ENCODE results near the gene PLXND1. TPM values are rescaled to one million over a fixed set of nuclear protein-coding genes. Genes with fewer than 3 reads are reported as not detected.
"Not testable (repeated sequence)": the region's sequence is repeated elsewhere in the genome, so short reads cannot be mapped to it uniquely, and the experiment has no call there.

Gene PLXND1
- total RNA-seq, 1 donor from 2014 or later = 1.7 TPM

DNA sequence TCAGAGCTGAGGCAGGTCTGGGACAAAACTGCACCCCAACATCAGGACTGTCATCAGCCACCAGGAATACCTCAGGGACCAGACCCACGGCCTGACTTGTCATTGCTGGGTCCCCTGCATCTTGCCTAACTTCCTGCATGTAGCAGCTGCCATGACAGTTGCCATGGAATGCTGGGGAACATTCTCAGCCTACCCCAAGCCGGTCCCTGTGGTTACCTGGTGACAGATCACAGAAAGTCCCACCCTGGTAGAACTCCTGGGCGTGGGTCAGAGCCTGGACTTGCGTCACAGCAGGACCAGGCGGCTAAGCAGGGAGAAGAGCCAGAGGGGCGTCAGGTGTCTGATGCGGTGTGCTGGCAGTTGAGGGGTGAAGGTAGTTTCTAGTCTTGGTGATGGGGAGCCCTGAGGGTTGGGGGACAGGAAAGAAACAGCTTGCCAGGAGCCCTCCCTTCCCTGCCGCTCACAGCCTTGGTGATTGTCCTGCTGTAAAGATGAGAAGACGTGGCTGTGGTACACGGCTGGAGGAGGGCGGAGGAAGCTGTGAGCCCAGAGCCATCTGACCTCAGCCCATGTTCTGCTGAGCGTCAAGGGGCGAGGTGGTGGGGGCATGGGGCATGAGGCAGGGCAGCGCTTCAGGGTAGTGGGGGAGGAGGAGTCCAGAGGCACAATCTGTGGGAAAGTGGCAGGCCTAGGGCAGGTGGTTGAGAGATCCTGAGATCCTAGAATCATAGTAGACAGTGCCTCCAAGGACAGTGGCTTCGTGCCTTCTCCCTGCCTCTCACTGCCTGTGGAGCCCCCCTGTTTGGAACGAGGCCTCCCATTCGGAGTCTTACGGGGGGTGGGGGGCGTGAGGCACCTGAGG lies 58.1 kb downstream of the PLXND1 start:
- Mint-ChIP-seq H3K36me3 (ENCODE audit: low read depth) (no peaks in the 10 kb centered on the region), H3K4me3 (no peak overlapping the region), H3K9me3 (no peaks in the 10 kb centered on the region), H3K4me1 (ENCODE audit: low read depth) (no peaks in the 10 kb centered on the region), H3K27ac (no peak overlapping the region), H3K27me3 (ENCODE audit: insufficient read depth) (peaks cover 1% of the 10 kb centered on the region)
- DNase-seq (ENCODE audit: low spot score) = no peak
- intact Hi-C loops (cut with micrococcal nuclease) = no loop called here

DNA sequence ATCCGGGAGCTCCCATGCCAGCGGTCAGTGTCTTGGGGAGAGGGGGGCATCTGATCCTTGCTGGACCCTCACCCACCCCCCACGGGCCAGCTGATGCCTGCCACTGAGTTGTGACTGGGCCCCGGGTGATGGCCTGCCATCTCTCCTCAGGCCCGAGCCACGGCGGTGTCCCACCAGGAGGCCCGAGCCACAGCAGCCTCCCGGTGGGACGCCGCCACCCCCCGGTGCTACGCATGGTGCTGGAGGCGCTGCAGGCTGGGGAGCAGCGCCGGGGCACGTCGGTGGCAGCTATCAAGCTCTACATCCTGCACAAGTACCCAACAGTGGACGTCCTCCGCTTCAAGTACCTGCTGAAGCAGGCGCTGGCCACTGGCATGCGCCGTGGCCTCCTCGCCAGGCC lies 59.2 kb downstream of the PLXND1 start:
- Mint-ChIP-seq H3K27ac (no peak overlapping the region), H3K4me1 (ENCODE audit: low read depth) (no peaks in the 10 kb centered on the region), H3K36me3 (ENCODE audit: low read depth) (no peaks in the 10 kb centered on the region), H3K9me3 (no peaks in the 10 kb centered on the region), H3K4me3 (no peak overlapping the region), H3K27me3 (ENCODE audit: insufficient read depth) (no peaks in the 10 kb centered on the region)
- DNase-seq (ENCODE audit: low spot score) = no peak
- intact Hi-C loops (cut with micrococcal nuclease) = no loop called here

DNA sequence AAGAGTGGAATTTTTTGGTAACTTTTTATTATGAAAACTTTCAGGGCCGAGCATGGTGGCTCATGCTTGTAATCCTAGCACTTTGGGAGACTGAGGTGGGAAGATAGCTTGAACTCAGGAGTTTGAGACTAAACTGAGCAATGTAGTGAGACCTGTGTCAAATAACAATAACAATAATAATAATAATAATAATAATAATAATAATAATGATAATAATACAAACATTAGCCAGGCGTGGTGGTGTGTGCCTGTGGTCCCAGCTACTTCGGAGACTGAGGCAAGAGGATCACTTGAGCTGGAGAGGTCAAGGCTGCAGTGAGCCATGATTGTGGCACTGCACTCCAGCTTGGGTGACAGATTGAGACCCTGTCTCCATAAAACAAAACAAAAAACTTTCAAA lies 60.5 kb downstream of the PLXND1 start:
- DNase-seq (ENCODE audit: low spot score); H3K4me1 Mint-ChIP-seq (ENCODE audit: low read depth); H3K9me3 Mint-ChIP-seq; H3K27ac Mint-ChIP-seq; H3K27me3 Mint-ChIP-seq (ENCODE audit: insufficient read depth); H3K36me3 Mint-ChIP-seq (ENCODE audit: low read depth); H3K4me3 Mint-ChIP-seq; intact Hi-C loops (cut with micrococcal nuclease): not testable (repeated sequence)

DNA sequence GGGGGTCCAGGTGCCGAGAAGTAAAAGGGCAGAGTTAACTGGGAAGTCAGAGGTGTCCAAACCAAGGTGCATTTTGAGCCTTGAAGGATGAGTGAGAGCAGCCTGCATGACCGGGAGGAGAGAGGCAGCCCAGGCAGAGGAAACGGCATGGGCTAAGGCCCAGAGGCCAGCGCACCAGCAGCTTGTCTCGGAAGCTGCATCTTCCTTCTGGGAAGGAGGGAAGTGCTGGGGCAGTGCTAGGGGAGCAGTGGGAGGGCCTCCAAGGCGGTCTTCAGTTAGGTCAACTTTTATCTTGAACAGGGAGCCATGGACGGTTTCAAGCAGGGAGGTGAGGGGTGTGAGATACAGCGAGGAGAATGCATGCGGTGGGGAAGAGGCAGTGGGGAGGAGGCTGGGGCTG lies 62.5 kb downstream of the PLXND1 start:
- H3K4me3 Mint-ChIP-seq = no peak overlapping the region
- H3K4me1 Mint-ChIP-seq (ENCODE audit: low read depth) = no peaks in the 10 kb centered on the region
- DNase-seq (ENCODE audit: low spot score) = no peak
- H3K27me3 Mint-ChIP-seq (ENCODE audit: insufficient read depth) = peaks cover 2% of the 10 kb centered on the region
- no peaks in the 10 kb centered on the region for H3K9me3 Mint-ChIP-seq
- H3K27ac Mint-ChIP-seq = no peak overlapping the region
- H3K36me3 Mint-ChIP-seq (ENCODE audit: low read depth) = no peaks in the 10 kb centered on the region
- intact Hi-C loops (cut with micrococcal nuclease) = no loop called here

GRCh38 chr3:129543156-129543790 lies 63.2 kb downstream of the PLXND1 start, which contains the start of gene H1-8:
Gene H1-8 (plus strand): TSS chr3:129543175. CDS start chr3:129543219, 44 bp downstream.
- no peak for DNase-seq (ENCODE audit: low spot score)
- Mint-ChIP-seq H3K36me3 (ENCODE audit: low read depth) (no peaks in the 10 kb centered on the region), H3K4me1 (ENCODE audit: low read depth) (no peaks in the 10 kb centered on the region), H3K9me3 (no peaks in the 10 kb centered on the region), H3K27ac (no peak within 1 kb of the TSS), H3K27me3 (ENCODE audit: insufficient read depth) (peaks cover 3% of the 10 kb centered on the region), H3K4me3 (no peak within 1 kb of the TSS)
- intact Hi-C loops (cut with micrococcal nuclease) = no loop called here

- intact Hi-C loops (cut with micrococcal nuclease) = no loop called here
- H3K27ac Mint-ChIP-seq = no peak overlapping the region
Measured at GRCh38 chr3:129542747-129543146, 63.7 kb downstream of the PLXND1 start.

GRCh38 chr3:129540776-129541516 lies 65.5 kb downstream of the PLXND1 start:
- H3K4me1 Mint-ChIP-seq (ENCODE audit: low read depth) = no peaks in the 10 kb centered on the region
- intact Hi-C loops (cut with micrococcal nuclease) = no loop called here
- no peaks in the 10 kb centered on the region for H3K36me3 Mint-ChIP-seq (ENCODE audit: low read depth)
- H3K27me3 Mint-ChIP-seq (ENCODE audit: insufficient read depth) = peaks cover 7% of the 10 kb centered on the region
- H3K27ac Mint-ChIP-seq = no peak overlapping the region
- H3K4me3 Mint-ChIP-seq = no peak overlapping the region
- no peak for DNase-seq (ENCODE audit: low spot score)
- H3K9me3 Mint-ChIP-seq = no peaks in the 10 kb centered on the region

More at GRCh38 chr3:129542747-129543146, 63.7 kb downstream of the PLXND1 start:
- Mint-ChIP-seq H3K4me1 (ENCODE audit: low read depth) (no peaks in the 10 kb centered on the region), H3K36me3 (ENCODE audit: low read depth) (no peaks in the 10 kb centered on the region), H3K27me3 (ENCODE audit: insufficient read depth) (peaks cover 3% of the 10 kb centered on the region), H3K9me3 (no peaks in the 10 kb centered on the region), H3K4me3 (no peak overlapping the region)
- no peak for DNase-seq (ENCODE audit: low spot score)

DNA sequence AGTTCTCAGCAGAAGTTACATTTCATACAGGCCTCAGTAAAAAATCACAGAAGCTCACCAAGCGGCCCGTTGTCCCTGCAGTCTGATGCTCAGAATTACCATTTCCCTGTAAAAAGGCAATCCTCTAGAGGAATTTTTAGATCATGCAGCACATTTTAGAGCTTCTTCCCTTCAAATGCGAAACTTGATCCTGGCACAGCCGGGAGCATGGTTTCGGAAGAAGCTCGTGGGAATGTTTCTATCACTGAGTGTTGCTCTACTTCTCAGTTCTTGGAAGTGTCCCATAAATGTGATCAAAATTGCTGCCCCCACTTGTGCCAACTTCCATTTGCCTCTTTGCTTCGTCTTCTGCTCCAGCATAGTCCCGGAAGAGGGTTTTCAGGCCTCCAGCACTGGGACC lies 67.3 kb downstream of the PLXND1 start:
- H3K4me3 Mint-ChIP-seq = no peak overlapping the region
- no peaks in the 10 kb centered on the region for H3K9me3 Mint-ChIP-seq
- no peaks in the 10 kb centered on the region for H3K36me3 Mint-ChIP-seq (ENCODE audit: low read depth)
- no peak for DNase-seq (ENCODE audit: low spot score)
- intact Hi-C loops (cut with micrococcal nuclease) = no loop called here
- H3K27me3 Mint-ChIP-seq (ENCODE audit: insufficient read depth) = peaks cover 7% of the 10 kb centered on the region
- no peaks in the 10 kb centered on the region for H3K4me1 Mint-ChIP-seq (ENCODE audit: low read depth)
- H3K27ac Mint-ChIP-seq = no peak overlapping the region

GRCh38 chr3:129536804-129537203 lies 69.7 kb downstream of the PLXND1 start:
- Mint-ChIP-seq H3K27me3 (ENCODE audit: insufficient read depth) (peaks cover 7% of the 10 kb centered on the region), H3K27ac (no peak overlapping the region), H3K9me3 (no peaks in the 10 kb centered on the region), H3K36me3 (ENCODE audit: low read depth) (no peaks in the 10 kb centered on the region), H3K4me1 (ENCODE audit: low read depth) (no peaks in the 10 kb centered on the region), H3K4me3 (no peak overlapping the region)
- intact Hi-C loops (cut with micrococcal nuclease) = no loop called here
- DNase-seq (ENCODE audit: low spot score) = no peak

DNA sequence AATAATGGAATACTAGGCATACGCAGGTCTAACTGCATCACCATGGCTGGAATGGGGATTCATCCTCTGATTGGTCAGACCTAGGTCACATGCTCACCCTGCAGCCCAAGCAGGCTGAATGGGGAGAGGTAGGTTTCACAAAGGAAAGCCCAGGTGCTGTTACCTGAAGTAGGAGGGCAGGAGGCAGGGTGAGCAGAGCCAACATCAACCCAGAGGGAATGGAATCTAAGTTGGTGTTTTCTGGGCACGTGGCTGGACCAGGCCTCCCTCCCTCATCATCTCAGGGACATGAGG lies 70.2 kb downstream of the PLXND1 start:
- H3K27ac Mint-ChIP-seq = no peak overlapping the region
- intact Hi-C loops (cut with micrococcal nuclease) = no loop called here
- H3K36me3 Mint-ChIP-seq (ENCODE audit: low read depth) = no peaks in the 10 kb centered on the region
- H3K4me1 Mint-ChIP-seq (ENCODE audit: low read depth) = no peaks in the 10 kb centered on the region
- no peak overlapping the region for H3K4me3 Mint-ChIP-seq
- H3K27me3 Mint-ChIP-seq (ENCODE audit: insufficient read depth) = peaks cover 7% of the 10 kb centered on the region
- no peaks in the 10 kb centered on the region for H3K9me3 Mint-ChIP-seq
- no peak for DNase-seq (ENCODE audit: low spot score)

DNA sequence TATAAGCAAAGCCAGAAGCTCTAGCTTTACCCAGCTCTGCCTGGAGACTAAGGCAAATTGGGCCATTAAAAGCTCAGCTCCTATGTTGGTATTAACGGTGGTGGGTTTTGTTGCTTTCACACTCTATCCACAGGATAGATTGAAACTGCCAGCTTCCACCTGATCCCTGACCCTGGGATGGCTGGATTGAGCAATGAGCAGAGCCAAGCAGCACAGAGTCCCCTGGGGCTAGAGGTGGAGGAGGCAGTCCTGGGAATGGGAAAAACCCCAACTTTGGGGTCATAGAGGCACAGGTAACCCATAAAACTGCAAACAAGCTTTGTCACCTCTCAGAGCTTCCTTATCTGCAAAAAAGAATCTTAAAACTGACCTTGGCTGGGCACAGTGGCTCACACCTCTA lies 71.4 kb downstream of the PLXND1 start:
- Mint-ChIP-seq H3K4me3 (no peak overlapping the region), H3K27ac (no peak overlapping the region), H3K27me3 (ENCODE audit: insufficient read depth) (peaks cover 7% of the 10 kb centered on the region), H3K4me1 (ENCODE audit: low read depth) (no peaks in the 10 kb centered on the region), H3K9me3 (no peaks in the 10 kb centered on the region), H3K36me3 (ENCODE audit: low read depth) (no peaks in the 10 kb centered on the region)
- intact Hi-C loops (cut with micrococcal nuclease) = no loop called here
- DNase-seq (ENCODE audit: low spot score) = no peak

GRCh38 chr3:129534428-129535027 lies 71.9 kb downstream of the PLXND1 start:
- no peak overlapping the region for H3K4me3 Mint-ChIP-seq
- no peaks in the 10 kb centered on the region for H3K4me1 Mint-ChIP-seq (ENCODE audit: low read depth)
- no peak overlapping the region for H3K27ac Mint-ChIP-seq
- H3K9me3 Mint-ChIP-seq = no peaks in the 10 kb centered on the region
- peaks cover 7% of the 10 kb centered on the region for H3K27me3 Mint-ChIP-seq (ENCODE audit: insufficient read depth)
- no peak for DNase-seq (ENCODE audit: low spot score)
- no peaks in the 10 kb centered on the region for H3K36me3 Mint-ChIP-seq (ENCODE audit: low read depth)
- intact Hi-C loops (cut with micrococcal nuclease) = no loop called here

DNA sequence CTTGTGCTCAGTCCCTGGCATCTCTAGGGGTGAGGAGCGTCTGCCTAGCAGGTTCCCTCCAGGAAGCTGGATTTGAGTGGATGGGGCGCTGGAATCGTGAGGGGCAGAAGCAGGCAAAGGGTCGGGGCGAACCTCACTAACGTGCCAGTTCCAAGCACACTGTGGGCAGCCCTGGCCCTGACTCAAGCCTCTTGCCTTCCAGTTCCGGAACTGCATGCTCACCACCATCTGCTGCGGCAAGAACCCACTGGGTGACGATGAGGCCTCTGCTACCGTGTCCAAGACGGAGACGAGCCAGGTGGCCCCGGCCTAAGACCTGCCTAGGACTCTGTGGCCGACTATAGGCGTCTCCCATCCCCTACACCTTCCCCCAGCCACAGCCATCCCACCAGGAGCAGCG lies 73.1 kb downstream of the PLXND1 start:
- Mint-ChIP-seq H3K27ac (no peak overlapping the region), H3K4me1 (ENCODE audit: low read depth) (no peaks in the 10 kb centered on the region), H3K27me3 (ENCODE audit: insufficient read depth) (peaks cover 4% of the 10 kb centered on the region), H3K4me3 (no peak overlapping the region), H3K36me3 (ENCODE audit: low read depth) (no peaks in the 10 kb centered on the region), H3K9me3 (no peaks in the 10 kb centered on the region)
- no peak for DNase-seq (ENCODE audit: low spot score)
- intact Hi-C loops (cut with micrococcal nuclease) = no loop called here

Data from activated T-helper 1 cell treated with anti-CD3 and anti-CD28 coated beads, Interleukin-12 subunit alpha, Interleukin-12 subunit beta, Interleukin-2, Interleukin-4 antibody, amounts not matched to agents 30 ng/mL and 10 ng/mL and 1 ng/mL, durations not matched to agents 14 hours and 24 hours and 36 hours (primary cell).